ACC112 (cell line): Measurements from ENCODE around the gene GUCY1A2.
"Not testable (repeated sequence)": the region's sequence is repeated elsewhere in the genome, so short reads cannot be mapped to it uniquely, and the experiment has no call there.

ENCODE experiments used
- H2AFZ ChIP-seq: fragments of 200-600 bp; sonication (generic); one replicate; pipeline ENCODE4 v1.6.0; 2017; ENCODE audit warnings: antibody characterized with exemption, low read length; ENCODE audit not compliant: unreplicated experiment
- H3K27ac ChIP-seq: fragments of 200-600 bp; sonication (generic); 2 replicates; pipeline ENCODE4 v1.5.1; 2014; ENCODE audit warnings: low read depth, mild to moderate bottlenecking, antibody characterized with exemption, low read length, moderate library complexity
- H3K27me3 ChIP-seq: fragments of 200-600 bp; sonication (generic); 2 replicates; pipeline ENCODE4 v1.6.1; 2014; ENCODE audit warnings: mild to moderate bottlenecking, antibody characterized with exemption, low read length, moderate library complexity, mixed read lengths; ENCODE audit not compliant: insufficient read depth
- H3K36me3 ChIP-seq: fragments of 200-600 bp; sonication (generic); 2 replicates; pipeline ENCODE4 v1.6.1; 2016; ENCODE audit warnings: mild to moderate bottlenecking, antibody characterized with exemption, low read length, moderate library complexity, mixed read lengths; ENCODE audit not compliant: insufficient read depth
- H3K4me1 ChIP-seq: fragments of 200-600 bp; sonication (generic); one replicate; pipeline ENCODE4 v1.6.1; 2016; ENCODE audit warnings: low read length, mixed read lengths; ENCODE audit not compliant: insufficient read depth, unreplicated experiment, control insufficient read depth
- H3K4me3 ChIP-seq: fragments of 200-600 bp; sonication (generic); 2 replicates; pipeline ENCODE4 v1.5.1; 2014; ENCODE audit warnings: mild to moderate bottlenecking, low read depth, low read length
- H3K79me2 ChIP-seq: fragments of 200-600 bp; sonication (generic); one replicate; pipeline ENCODE4 v1.6.0; 2016; ENCODE audit warnings: low read length; ENCODE audit not compliant: control insufficient read depth, unreplicated experiment, insufficient read depth

GUCY1A2 gene

DNA sequence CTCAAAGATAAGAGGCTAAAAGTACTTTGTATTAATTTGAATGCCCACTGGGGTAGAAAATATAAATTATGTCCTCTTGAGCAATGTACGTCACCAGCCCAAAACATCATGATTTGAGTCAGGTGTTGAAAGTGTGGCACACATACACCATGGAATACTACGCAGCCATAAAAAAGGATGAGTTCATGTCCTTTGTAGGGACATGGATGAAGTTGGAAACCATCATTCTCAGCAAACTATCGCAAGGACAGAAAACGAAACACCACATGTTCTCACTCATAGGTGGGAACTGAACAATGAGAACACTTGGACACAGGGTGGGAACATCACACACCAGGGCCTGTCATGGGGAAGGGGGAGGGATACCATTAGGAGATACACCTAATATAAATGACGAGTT, 134.6 kb downstream of the GUCY1A2 start:
- H3K36me3 ChIP-seq, H2AFZ ChIP-seq, H3K79me2 ChIP-seq, H3K27ac ChIP-seq, H3K4me3 ChIP-seq, H3K27me3 ChIP-seq, H3K4me1 ChIP-seq: not testable (repeated sequence)

- Histone ChIP-seq H2AFZ (no peak overlapping the region), H3K36me3 (no peaks in the 10 kb centered on the region), H3K27me3 (peaks cover 7% of the 10 kb centered on the region; the same call in 1 of the 2 replicates), H3K4me1 (no peaks in the 10 kb centered on the region), H3K4me3 (no peak overlapping the region), H3K79me2 (no peaks in the 10 kb centered on the region), H3K27ac (no peak overlapping the region)
Observed at GRCh38 chr11:106879832-106880546, 138.3 kb downstream of the GUCY1A2 start.

GRCh38 chr11:106879029-106879428, 139.2 kb downstream of the GUCY1A2 start:
- H3K27ac ChIP-seq = no peak overlapping the region
- H3K4me3 ChIP-seq = no peak overlapping the region
- no peaks in the 10 kb centered on the region for H3K4me1 ChIP-seq

DNA sequence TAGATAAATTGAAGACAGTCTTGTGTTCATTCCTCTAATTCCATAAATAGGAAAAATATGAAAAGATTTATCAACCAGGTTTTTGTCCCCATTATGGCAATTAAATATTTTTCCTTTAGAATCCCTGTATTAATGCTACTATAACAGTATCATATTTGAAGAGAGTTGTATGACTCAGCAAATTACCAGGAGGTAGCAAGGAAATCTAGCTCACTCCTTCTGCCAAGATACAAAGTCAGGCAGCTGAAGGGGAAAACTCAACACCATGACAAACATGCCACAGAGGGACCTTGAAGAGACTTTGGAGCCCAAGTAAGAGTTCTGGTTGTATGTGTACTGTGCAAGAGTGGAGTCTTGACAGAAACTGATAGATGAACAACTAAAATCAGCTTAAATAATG, 143.3 kb downstream of the GUCY1A2 start:
- Histone ChIP-seq H2AFZ (no peak overlapping the region), H3K27ac (no peak overlapping the region), H3K27me3 (peaks cover 3% of the 10 kb centered on the region; the same call in 1 of the 2 replicates), H3K79me2 (no peaks in the 10 kb centered on the region), H3K36me3 (no peaks in the 10 kb centered on the region), H3K4me1 (no peaks in the 10 kb centered on the region), H3K4me3 (no peak overlapping the region)

More at GRCh38 chr11:106879029-106879428, 139.2 kb downstream of the GUCY1A2 start:
- no peaks in the 10 kb centered on the region for H3K36me3 ChIP-seq
- H2AFZ ChIP-seq = no peak overlapping the region
- H3K27me3 ChIP-seq = peaks cover 7% of the 10 kb centered on the region; the same call in 1 of the 2 replicates
- H3K79me2 ChIP-seq = no peaks in the 10 kb centered on the region

GRCh38 chr11:106872246-106872645, 146.0 kb downstream of the GUCY1A2 start:
- Histone ChIP-seq H3K4me3 (no peak overlapping the region), H3K27me3 (peaks cover 7% of the 10 kb centered on the region; the same call in 1 of the 2 replicates), H3K36me3 (no peaks in the 10 kb centered on the region), H3K79me2 (no peaks in the 10 kb centered on the region), H3K27ac (no peak overlapping the region), H3K4me1 (no peaks in the 10 kb centered on the region), H2AFZ (no peak overlapping the region)

GRCh38 chr11:106858200-106858599, 160.1 kb downstream of the GUCY1A2 start:
- H3K36me3 ChIP-seq = no peaks in the 10 kb centered on the region
- no peaks in the 10 kb centered on the region for H3K27me3 ChIP-seq
- no peak overlapping the region for H3K4me3 ChIP-seq
- H2AFZ ChIP-seq = no peak overlapping the region
- no peaks in the 10 kb centered on the region for H3K79me2 ChIP-seq
- no peaks in the 10 kb centered on the region for H3K4me1 ChIP-seq
- H3K27ac ChIP-seq = no peak overlapping the region

DNA sequence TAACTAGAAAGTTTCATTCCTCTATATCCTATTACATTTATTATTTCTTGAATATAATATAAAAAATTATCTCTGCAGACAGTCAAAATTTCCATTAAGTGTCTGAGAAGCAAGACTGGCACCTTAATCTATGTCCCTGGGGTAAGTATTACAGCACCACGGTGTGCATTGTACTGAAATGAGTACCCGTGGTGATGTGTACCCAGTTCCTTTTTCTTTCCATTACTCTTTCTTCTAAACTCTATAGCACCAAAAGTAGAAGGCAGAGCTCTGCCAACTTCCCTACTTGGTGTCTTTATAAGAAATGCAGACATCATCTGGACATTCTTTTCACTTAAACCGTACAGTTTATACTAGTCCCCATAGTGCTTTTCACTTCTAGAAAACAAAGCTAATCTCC, 161.7 kb downstream of the GUCY1A2 start:
- Histone ChIP-seq H3K4me1 (no peaks in the 10 kb centered on the region), H3K36me3 (no peaks in the 10 kb centered on the region), H3K4me3 (no peak overlapping the region), H3K79me2 (no peaks in the 10 kb centered on the region), H3K27ac (no peak overlapping the region), H2AFZ (no peak overlapping the region), H3K27me3 (peaks cover 13% of the 10 kb centered on the region; the same call in 1 of the 2 replicates)

- no peak overlapping the region for H2AFZ ChIP-seq
- no peak overlapping the region for H3K4me3 ChIP-seq
Observed at GRCh38 chr11:106854429-106854828, 163.8 kb downstream of the GUCY1A2 start.

DNA sequence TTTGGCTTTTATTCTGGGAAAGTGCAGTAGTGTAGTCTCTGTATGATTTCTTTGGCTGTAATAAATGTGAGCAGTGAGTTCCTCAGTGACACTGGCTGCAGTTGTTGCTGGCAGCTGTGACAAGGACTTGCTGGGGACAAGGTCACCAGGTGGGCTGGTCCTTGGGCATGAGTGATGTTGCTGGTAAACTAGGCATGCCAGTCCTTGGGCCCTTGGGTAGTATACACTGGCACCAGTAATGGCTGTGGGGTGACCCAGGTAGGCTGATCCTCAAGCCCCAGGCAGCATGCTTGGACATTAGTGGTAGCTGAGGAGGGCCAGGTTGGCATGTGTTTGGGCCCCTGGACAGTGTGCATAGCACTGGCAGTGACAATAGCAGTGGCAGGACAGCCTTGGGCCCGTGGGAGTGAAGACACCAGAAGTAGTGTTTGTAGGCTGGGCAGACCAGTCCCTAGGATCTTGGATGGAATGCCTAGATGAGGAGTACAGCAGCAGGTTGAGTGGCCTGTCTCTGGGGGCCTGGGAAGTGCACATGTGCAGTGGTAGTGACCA, 164.3 kb downstream of the GUCY1A2 start:
- peaks cover 16% of the 10 kb centered on the region; the same call in 1 of the 2 replicates for H3K27me3 ChIP-seq
- H3K4me3 ChIP-seq = no peak overlapping the region
- no peaks in the 10 kb centered on the region for H3K4me1 ChIP-seq
- no peaks in the 10 kb centered on the region for H3K79me2 ChIP-seq
- no peaks in the 10 kb centered on the region for H3K36me3 ChIP-seq
- H3K27ac ChIP-seq = no peak overlapping the region
- H2AFZ ChIP-seq = no peak overlapping the region

More at GRCh38 chr11:106854429-106854828, 163.8 kb downstream of the GUCY1A2 start:
- Histone ChIP-seq H3K27ac (no peak overlapping the region), H3K4me1 (no peaks in the 10 kb centered on the region), H3K27me3 (peaks cover 16% of the 10 kb centered on the region; the same call in 1 of the 2 replicates), H3K36me3 (no peaks in the 10 kb centered on the region), H3K79me2 (no peaks in the 10 kb centered on the region)

DNA sequence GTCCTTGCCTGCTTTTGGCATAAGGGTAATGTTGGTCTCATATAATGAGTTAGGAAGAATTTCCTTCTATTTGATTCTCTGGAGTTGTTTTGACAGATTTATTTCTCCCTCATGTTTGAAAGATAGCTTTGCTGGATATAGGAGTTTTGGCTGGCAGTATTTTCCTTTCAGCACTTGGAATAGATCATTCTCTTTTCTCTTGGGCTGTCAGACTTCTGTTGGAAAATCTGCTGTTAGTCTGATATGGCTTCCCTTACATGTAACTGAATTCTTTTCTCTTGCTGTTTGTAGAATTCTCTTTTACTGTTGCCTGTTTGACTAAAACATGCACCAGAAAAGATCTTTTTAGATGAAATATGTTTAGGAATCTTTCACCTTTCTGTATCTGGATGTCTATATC, 165.5 kb downstream of the GUCY1A2 start:
- Histone ChIP-seq H3K79me2 (no peaks in the 10 kb centered on the region), H3K4me1 (no peaks in the 10 kb centered on the region), H3K27ac (no peak overlapping the region), H2AFZ (no peak overlapping the region), H3K36me3 (no peaks in the 10 kb centered on the region), H3K27me3 (peaks cover 16% of the 10 kb centered on the region; the same call in 1 of the 2 replicates), H3K4me3 (no peak overlapping the region)

GRCh38 chr11:106848526-106848925, 169.8 kb downstream of the GUCY1A2 start:
- no peaks in the 10 kb centered on the region for H3K4me1 ChIP-seq
- peaks cover 20% of the 10 kb centered on the region; the same call in 1 of the 2 replicates for H3K27me3 ChIP-seq
- H2AFZ ChIP-seq = no peak overlapping the region
- H3K36me3 ChIP-seq = no peaks in the 10 kb centered on the region
- no peak overlapping the region for H3K27ac ChIP-seq
- no peak overlapping the region for H3K4me3 ChIP-seq
- H3K79me2 ChIP-seq = no peaks in the 10 kb centered on the region
